Vagina (tissue), 2 donors: ENCODE data around the gene PSAP. TPM values are rescaled to one million over a fixed set of nuclear protein-coding genes. Genes with fewer than 3 reads are reported as not detected.

Experiments
- DNase-seq, 2 donors: peaks; one replicate each; pipeline ENCODE4 v3.0.0-alpha.2; 2017; ENCODE audit errors: extremely low spot score in 2 of 2
- H3K27ac ChIP-seq: fragments of 200-600 bp; sonication (generic); one replicate; pipeline ENCODE4 v1.5.1; 2019
- H3K27me3 ChIP-seq: fragments of 200-600 bp; sonication (generic); one replicate; pipeline ENCODE4 v1.5.1; 2019
- H3K36me3 ChIP-seq, 2 donors: fragments of 200-600 bp; sonication (generic); one replicate each; pipeline ENCODE4 v1.5.1; 2017 to 2019
- H3K4me1 ChIP-seq: fragments of 200-600 bp; sonication (generic); one replicate; pipeline ENCODE4 v1.5.1; 2019
- H3K4me3 ChIP-seq, 2 donors: fragments of 200-600 bp; sonication (generic); 1 replicate in 1 of 2; 2 replicates in 1 of 2; pipeline ENCODE4 v1.5.1; 2016 to 2019
- H3K9me3 ChIP-seq: fragments of 200-600 bp; sonication (generic); one replicate; pipeline ENCODE4 v1.5.1; 2019
- POLR2A ChIP-seq, 2 donors: fragments of 450-650 bp; IDR thresholded peaks; one replicate each; pipeline ENCODE4 v1.6.1; 2017; ENCODE audit warnings: antibody characterized with exemption in 2 of 2, mild to moderate bottlenecking in 2 of 2, moderate library complexity in 2 of 2
- POLR2AphosphoS5 ChIP-seq, 2 donors: sonication (generic); formaldehyde crosslinking; IDR thresholded peaks; one replicate each; pipeline ENCODE4 v1.9.0; 2017; ENCODE audit warnings: antibody characterized with exemption in 2 of 2, mild to moderate bottlenecking in 2 of 2, low read depth in 1 of 2; ENCODE audit not compliant: insufficient read depth in 1 of 2
- intact Hi-C: fragments of 100-400 bp; cut with DNase I; formaldehyde crosslinking; loops from one replicate; pipeline ENCODE4 v1.15.1; 2023
- total RNA-seq: library from RNA; depleted of rRNA; stranded (reverse); fragments of >200 nt; gene quantifications from one replicate; pipeline ENCODE4 v1.2.3, GENCODE V29; 2016
- TF ChIP-seq, protein P1 (sequence below), 3 experiments: fragments of 450-650 bp in 2 of 3; fragments of 200-600 bp in 1 of 3; sonication (generic) in 1 of 3; IDR thresholded peaks; one replicate each; pipeline ENCODE4 v1.5.1; 2017 to 2019; ENCODE audit warnings: antibody characterized with exemption in 3 of 3, mild to moderate bottlenecking in 2 of 3, moderate library complexity in 2 of 3

The PSAP gene
- total RNA-seq, 1 donor from 2014 or later: 680 TPM

- no peaks in the 10 kb centered on the region for H3K36me3 ChIP-seq
- DNase-seq: no peak
- TF ChIP-seq POLR2A (IDR thresholded peaks at IDR 0.05) (no peak), POLR2AphosphoS5 (IDR thresholded peaks at IDR 0.05; ENCODE audit: insufficient read depth in 1 of 2, low read depth in 1 of 2) (no peak)
- TF ChIP-seq, protein P1, sequence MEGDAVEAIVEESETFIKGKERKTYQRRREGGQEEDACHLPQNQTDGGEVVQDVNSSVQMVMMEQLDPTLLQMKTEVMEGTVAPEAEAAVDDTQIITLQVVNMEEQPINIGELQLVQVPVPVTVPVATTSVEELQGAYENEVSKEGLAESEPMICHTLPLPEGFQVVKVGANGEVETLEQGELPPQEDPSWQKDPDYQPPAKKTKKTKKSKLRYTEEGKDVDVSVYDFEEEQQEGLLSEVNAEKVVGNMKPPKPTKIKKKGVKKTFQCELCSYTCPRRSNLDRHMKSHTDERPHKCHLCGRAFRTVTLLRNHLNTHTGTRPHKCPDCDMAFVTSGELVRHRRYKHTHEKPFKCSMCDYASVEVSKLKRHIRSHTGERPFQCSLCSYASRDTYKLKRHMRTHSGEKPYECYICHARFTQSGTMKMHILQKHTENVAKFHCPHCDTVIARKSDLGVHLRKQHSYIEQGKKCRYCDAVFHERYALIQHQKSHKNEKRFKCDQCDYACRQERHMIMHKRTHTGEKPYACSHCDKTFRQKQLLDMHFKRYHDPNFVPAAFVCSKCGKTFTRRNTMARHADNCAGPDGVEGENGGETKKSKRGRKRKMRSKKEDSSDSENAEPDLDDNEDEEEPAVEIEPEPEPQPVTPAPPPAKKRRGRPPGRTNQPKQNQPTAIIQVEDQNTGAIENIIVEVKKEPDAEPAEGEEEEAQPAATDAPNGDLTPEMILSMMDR (IDR thresholded peaks at IDR 0.05): no peak
- H3K4me1 ChIP-seq: no peaks in the 10 kb centered on the region
- H3K27me3 ChIP-seq: no peaks in the 10 kb centered on the region
- H3K9me3 ChIP-seq: no peaks in the 10 kb centered on the region
- intact Hi-C loops: no loop called here
- no peak overlapping the region for H3K27ac ChIP-seq
- no peak overlapping the region for H3K4me3 ChIP-seq
Measured at GRCh38 chr10:71797533-71798307, 53.3 kb downstream of the PSAP start.

- no peaks in the 10 kb centered on the region for H3K27me3 ChIP-seq
- intact Hi-C loops: no loop called here
- no peak overlapping the region for H3K27ac ChIP-seq
Measured at GRCh38 chr10:71796749-71797405, 54.2 kb downstream of the PSAP start.

DNA sequence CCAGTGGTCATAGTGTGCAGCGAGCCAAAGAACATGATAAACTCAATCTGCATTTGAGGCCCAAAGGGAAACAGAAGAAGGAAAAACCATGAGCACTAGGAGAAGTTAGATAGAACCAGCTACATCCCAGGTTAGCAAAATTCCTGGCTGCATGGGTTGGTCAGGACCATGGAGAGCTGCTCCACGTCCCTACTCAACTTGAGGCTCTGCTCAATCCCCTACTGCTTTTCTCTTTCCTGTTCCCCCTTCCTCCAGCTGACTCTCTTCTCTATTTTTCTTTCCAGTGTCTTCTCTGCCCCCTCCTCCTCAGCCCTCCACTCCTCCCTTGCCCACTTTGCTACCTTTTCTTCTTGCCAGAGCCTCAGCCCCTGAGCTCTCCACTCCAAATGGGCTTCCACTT, 55.8 kb downstream of the PSAP start:
- DNase-seq: no peak
- Histone ChIP-seq H3K9me3 (no peaks in the 10 kb centered on the region), H3K36me3 (no peaks in the 10 kb centered on the region), H3K27me3 (no peaks in the 10 kb centered on the region), H3K4me3 (no peak overlapping the region), H3K27ac (no peak overlapping the region), H3K4me1 (no peaks in the 10 kb centered on the region)
- TF ChIP-seq POLR2A (IDR thresholded peaks at IDR 0.05) (no peak), POLR2AphosphoS5 (IDR thresholded peaks at IDR 0.05; ENCODE audit: insufficient read depth in 1 of 2, low read depth in 1 of 2) (no peak)
- TF ChIP-seq, protein P1 (IDR thresholded peaks at IDR 0.05): no peak
- intact Hi-C loops: no loop called here

More at GRCh38 chr10:71796749-71797405, 54.2 kb downstream of the PSAP start:
- Histone ChIP-seq H3K9me3 (no peaks in the 10 kb centered on the region), H3K4me1 (no peaks in the 10 kb centered on the region), H3K36me3 (no peaks in the 10 kb centered on the region), H3K4me3 (no peak overlapping the region)
- no peak for DNase-seq
- TF ChIP-seq POLR2A (IDR thresholded peaks at IDR 0.05) (no peak), POLR2AphosphoS5 (IDR thresholded peaks at IDR 0.05; ENCODE audit: insufficient read depth in 1 of 2, low read depth in 1 of 2) (no peak)
- TF ChIP-seq, protein P1 (IDR thresholded peaks at IDR 0.05): no peak

- TF ChIP-seq POLR2A (IDR thresholded peaks at IDR 0.05): no peak
- no peak for TF ChIP-seq POLR2AphosphoS5 (IDR thresholded peaks at IDR 0.05; ENCODE audit: insufficient read depth in 1 of 2, low read depth in 1 of 2)
- TF ChIP-seq, protein P1 (IDR thresholded peaks at IDR 0.05): no peak
- no peak for DNase-seq
- Histone ChIP-seq H3K9me3 (no peaks in the 10 kb centered on the region), H3K27me3 (no peaks in the 10 kb centered on the region), H3K4me3 (no peak overlapping the region), H3K27ac (no peak overlapping the region), H3K36me3 (no peaks in the 10 kb centered on the region), H3K4me1 (no peaks in the 10 kb centered on the region)
- intact Hi-C loops: no loop called here
Measured at GRCh38 chr10:71790749-71791440, 60.2 kb downstream of the PSAP start.
